GM19467 (cell line): Measurements from ENCODE around the gene KCNE5.
"Not testable (repeated sequence)": the region's sequence is repeated elsewhere in the genome, so short reads cannot be mapped to it uniquely, and the experiment has no call there.

Experiments used
- ATAC-seq: cut with Tn5 transposase; IDR thresholded peaks from one replicate; pipeline ENCODE4 v1.9.1; 2021; ENCODE audit warnings: mild to moderate bottlenecking, moderate library complexity; ENCODE audit not compliant: unreplicated experiment

The KCNE5 gene, protein sequence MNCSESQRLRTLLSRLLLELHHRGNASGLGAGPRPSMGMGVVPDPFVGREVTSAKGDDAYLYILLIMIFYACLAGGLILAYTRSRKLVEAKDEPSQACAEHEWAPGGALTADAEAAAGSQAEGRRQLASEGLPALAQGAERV

GRCh38 chrX:109624641-109625616, at the start of gene KCNE5:
Gene KCNE5 (minus strand): TSS chrX:109625172. CDS start chrX:109625020, 152 bp downstream.
- ATAC-seq: no peak

DNA sequence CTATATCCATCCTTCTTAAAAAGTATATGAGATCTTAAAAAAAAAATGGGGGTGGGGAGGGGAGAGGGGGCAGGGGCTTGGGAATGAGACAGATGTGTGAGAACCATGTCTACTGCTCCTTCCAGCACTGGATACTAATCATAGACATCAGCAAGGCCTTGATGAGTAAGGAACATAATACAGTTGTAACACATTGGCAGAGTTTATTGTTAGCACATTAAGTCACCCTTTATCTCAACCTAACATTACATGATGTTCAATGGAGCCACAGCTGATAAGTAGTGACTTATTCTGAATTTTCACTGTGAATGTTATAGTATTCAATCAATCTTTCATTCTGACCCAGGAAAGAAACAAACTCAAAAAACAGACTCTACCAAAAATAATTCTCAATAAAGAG, 47.3 kb upstream of the KCNE5 start:
- ATAC-seq: no peak

GRCh38 chrX:109671170-109671569, 46.2 kb upstream of the KCNE5 start:
- ATAC-seq: not testable (repeated sequence)

DNA sequence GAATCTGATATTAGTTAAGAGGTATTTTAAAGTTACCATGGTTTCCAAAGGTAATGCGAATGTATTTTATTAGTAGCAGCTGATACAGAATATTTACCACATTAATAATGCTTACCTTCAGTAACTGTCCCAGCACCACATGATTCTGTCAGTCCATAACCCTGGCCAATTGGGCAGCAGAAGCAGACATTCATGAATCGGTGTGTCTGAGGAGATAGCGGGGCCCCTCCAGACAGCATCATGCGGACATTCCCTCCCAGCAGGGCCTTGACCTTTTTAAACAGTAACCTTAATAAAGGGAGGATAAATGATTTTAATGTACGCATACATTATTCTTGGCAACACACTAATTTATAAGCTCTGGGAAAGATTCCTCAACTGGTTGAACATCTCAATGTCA, 43.0 kb upstream of the KCNE5 start:
- ATAC-seq: no peak

GRCh38 chrX:109660435-109661143, 35.6 kb upstream of the KCNE5 start:
- no peak for ATAC-seq

DNA sequence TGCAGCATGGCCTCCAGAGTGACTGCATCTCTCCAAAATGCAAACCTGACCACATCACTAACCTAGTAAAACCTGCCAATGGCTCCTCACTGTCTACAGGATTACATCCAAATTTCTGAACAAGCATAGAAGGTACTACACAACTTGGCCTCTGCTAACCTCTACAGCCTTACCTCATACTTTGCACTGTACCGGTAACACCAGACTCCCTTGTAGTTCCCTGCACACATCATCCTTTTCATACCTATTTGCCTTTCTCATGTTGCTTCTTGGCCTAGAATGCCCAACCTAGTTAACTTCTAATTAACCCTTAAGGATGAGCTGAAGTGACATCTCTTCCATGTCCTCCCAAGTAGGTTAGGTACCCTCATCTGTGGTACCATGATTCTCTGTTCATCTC, 33.4 kb upstream of the KCNE5 start:
- ATAC-seq: no peak

GRCh38 chrX:109657364-109657763, 32.4 kb upstream of the KCNE5 start:
- ATAC-seq: not testable (repeated sequence)

- no peak for ATAC-seq
Observed at GRCh38 chrX:109656774-109657173, 31.8 kb upstream of the KCNE5 start.

GRCh38 chrX:109655502-109656201, 30.7 kb upstream of the KCNE5 start:
- no peak for ATAC-seq

- no peak for ATAC-seq
Observed at GRCh38 chrX:109654516-109655109, 29.6 kb upstream of the KCNE5 start.

GRCh38 chrX:109644671-109645070, 19.7 kb upstream of the KCNE5 start:
- not testable (repeated sequence) for ATAC-seq

DNA sequence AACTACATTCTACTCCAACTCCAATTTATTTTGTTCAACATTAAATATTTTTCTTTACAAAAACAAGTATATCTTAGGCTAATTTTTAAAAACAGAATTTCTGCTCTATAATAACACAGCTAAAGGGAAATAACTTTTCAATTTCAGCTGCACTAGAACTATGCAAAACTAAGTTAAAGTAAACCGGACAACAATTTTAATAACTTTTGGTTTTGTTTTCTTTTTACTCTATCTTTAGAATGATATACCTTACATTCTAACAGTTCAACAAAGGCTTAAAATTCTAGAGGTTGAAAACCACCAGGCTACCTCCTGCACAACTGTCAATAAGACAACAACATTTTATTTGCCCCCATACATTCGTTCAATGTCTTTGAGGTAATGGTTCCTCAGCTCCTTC, 18.7 kb upstream of the KCNE5 start:
- no peak for ATAC-seq

DNA sequence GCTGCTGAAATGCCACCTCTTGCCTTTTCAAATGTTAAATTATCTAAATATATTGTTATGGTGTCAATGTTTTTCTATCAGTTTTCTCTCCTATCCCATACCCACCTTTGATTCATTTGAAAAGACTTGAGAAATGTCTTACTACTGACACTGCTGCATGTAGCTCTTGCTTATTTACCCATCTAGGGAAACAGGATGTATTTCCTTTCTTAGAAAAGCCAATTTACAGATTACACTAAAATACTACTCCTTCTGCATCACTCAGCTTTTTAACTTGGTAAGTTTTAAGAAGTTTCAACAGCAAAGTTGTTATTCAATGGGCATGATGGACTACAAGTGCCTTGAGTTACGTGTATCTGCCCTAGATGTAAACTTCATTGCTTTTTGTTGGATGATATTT, 13.2 kb upstream of the KCNE5 start:
- ATAC-seq: no peak

- not testable (repeated sequence) for ATAC-seq
Observed at GRCh38 chrX:109637477-109637876, 12.5 kb upstream of the KCNE5 start.

- ATAC-seq: no peak
Observed at GRCh38 chrX:109635146-109635545, 10.2 kb upstream of the KCNE5 start.

- no peak for ATAC-seq
Observed at GRCh38 chrX:109632906-109633504, 8.0 kb upstream of the KCNE5 start.

GRCh38 chrX:109629310-109629709, 4.3 kb upstream of the KCNE5 start:
- ATAC-seq: no peak

GRCh38 chrX:109626637-109627036, 1.7 kb upstream of the KCNE5 start:
- no peak for ATAC-seq

DNA sequence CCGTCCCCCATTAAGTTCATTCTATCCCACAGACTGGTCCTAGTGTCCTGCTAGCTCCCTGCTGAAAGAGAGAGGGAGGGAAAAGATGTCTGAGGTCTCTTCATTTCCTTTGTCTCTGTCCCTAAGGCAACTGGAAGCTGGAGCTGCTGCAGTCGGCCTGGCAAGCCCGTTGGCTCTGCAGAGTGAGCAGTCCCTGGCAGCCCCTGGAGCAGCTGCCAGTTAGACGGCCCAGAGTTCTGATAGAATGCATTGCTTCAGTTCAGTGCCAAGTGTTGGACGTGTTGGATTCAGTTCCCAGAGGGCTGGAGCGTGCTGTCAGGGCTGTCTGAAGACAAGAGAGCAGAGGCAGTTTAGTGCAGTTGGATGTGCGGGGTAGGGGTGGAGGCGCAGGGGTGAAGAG, 975 bp downstream of the KCNE5 start:
- ATAC-seq: no peak

DNA sequence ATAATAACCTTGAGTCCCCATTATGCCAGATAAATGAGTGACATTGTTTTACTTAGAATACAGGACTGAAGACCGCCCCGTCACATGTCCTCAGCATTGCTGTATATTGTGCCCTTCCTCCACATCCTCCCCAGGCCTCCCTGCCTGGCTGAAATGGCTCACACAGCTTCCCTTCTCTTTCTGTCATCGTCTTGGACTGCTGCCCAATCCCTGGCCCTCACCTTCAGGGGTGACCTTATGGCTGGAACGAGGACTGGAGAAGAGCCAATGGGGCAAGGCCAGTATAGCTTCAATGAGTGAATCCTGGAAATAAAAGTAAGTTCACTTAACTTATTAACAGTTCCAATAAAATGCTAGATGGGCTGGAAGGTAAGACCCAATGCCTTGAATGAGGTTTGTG, 2.7 kb downstream of the KCNE5 start:
- no peak for ATAC-seq
